HG02973 (cell line): ENCODE results near the gene UBE2J2.

Experiments
- ATAC-seq: cut with Tn5 transposase; IDR thresholded peaks from one replicate; pipeline ENCODE4 v1.9.1; 2021; ENCODE audit warnings: moderate library complexity; ENCODE audit not compliant: unreplicated experiment

UBE2J2 gene

GRCh38 chr1:1242461-1243265, 31.0 kb downstream of the UBE2J2 start:
- ATAC-seq = no peak

- ATAC-seq = no peak
Measured at GRCh38 chr1:1241588-1242219, 31.9 kb downstream of the UBE2J2 start.

- no peak for ATAC-seq
Measured at GRCh38 chr1:1240822-1241587, 32.6 kb downstream of the UBE2J2 start.

GRCh38 chr1:1240348-1240732, 33.3 kb downstream of the UBE2J2 start:
- no peak for ATAC-seq

- ATAC-seq = no peak
Measured at GRCh38 chr1:1239614-1240347, 33.9 kb downstream of the UBE2J2 start.

GRCh38 chr1:1239227-1239613, 34.4 kb downstream of the UBE2J2 start:
- no peak for ATAC-seq

- no peak for ATAC-seq
Measured at GRCh38 chr1:1238702-1239178, 34.9 kb downstream of the UBE2J2 start.

- ATAC-seq = no peak
Measured at GRCh38 chr1:1237874-1238701, 35.6 kb downstream of the UBE2J2 start.

- ATAC-seq = no peak
Measured at GRCh38 chr1:1236945-1237873, 36.4 kb downstream of the UBE2J2 start.

- ATAC-seq = no peak
Measured at GRCh38 chr1:1236176-1236763, 37.4 kb downstream of the UBE2J2 start.

GRCh38 chr1:1235016-1235744, 38.5 kb downstream of the UBE2J2 start:
- no peak for ATAC-seq

- ATAC-seq = no peak
Measured at GRCh38 chr1:1234180-1234808, 39.4 kb downstream of the UBE2J2 start.

- no peak for ATAC-seq
Measured at GRCh38 chr1:1233567-1233892, 40.1 kb downstream of the UBE2J2 start.

- no peak for ATAC-seq
Measured at GRCh38 chr1:1232796-1233566, 40.7 kb downstream of the UBE2J2 start.

- ATAC-seq = no peak
Measured at GRCh38 chr1:1232208-1232795, 41.4 kb downstream of the UBE2J2 start, which contains the start of gene B3GALT6. Gene B3GALT6 (plus strand): TSS chr1:1232237. CDS start chr1:1232279, 42 bp downstream.

- ATAC-seq = peak; percentile 78
Measured at GRCh38 chr1:1231400-1232207, 42.0 kb downstream of the UBE2J2 start, which contains the start of gene SDF4. Gene SDF4 (minus strand): TSS chr1:1232001. CDS start chr1:1228772, 3,229 bp downstream.
